BJ (cell line): ENCODE results near the gene ACOXL. TPM values are rescaled to one million over a fixed set of nuclear protein-coding genes. Genes with fewer than 3 reads are reported as not detected.

Experiments
- CTCF ChIA-PET: fragments of 350-600 bp; formaldehyde crosslinking; extraction: SDS; loops from one replicate; lab custom pipeline; 2021; ENCODE audit warnings: antibody characterized with exemption, inconsistent platforms; lab: Yijun Ruan, JAX
- POLR2A ChIA-PET: fragments of 300-600 bp; sonication (Branson Sonifier 250); formaldehyde crosslinking; extraction: SDS; loops from one replicate; lab custom pipeline; 2021; ENCODE audit warnings: antibody characterized with exemption; lab: Charles Lee
- DNase-seq: peaks from one replicate; pipeline ENCODE4 v3.0.0-alpha.2; 2011; ENCODE audit warnings: low read depth
- H3K27me3 ChIP-seq: 2 replicates; pipeline ENCODE4 v1.6.0; 2011; ENCODE audit warnings: low read length; ENCODE audit not compliant: control insufficient read depth, insufficient read depth
- H3K36me3 ChIP-seq: 2 replicates; pipeline ENCODE4 v1.5.1; 2011; ENCODE audit warnings: low read length; ENCODE audit not compliant: control insufficient read depth, insufficient read depth
- H3K4me3 ChIP-seq: 2 replicates; pipeline ENCODE4 v1.5.1; 2011; ENCODE audit warnings: low read depth, mild to moderate bottlenecking, control low read depth, low read length
- polyA plus RNA-seq: library from polyadenylated mRNA; depleted of rRNA; stranded (reverse); fragments of >200 nt; gene quantifications from 2 replicates; pipeline ENCODE4 v1.2.3, GENCODE V29; 2011
- TF ChIP-seq, protein P1 (sequence below): IDR thresholded peaks from 2 replicates; pipeline ENCODE4 v1.5.1; 2011; ENCODE audit warnings: low read depth, mild to moderate bottlenecking, control low read depth, inconsistent platforms, low read length, moderate library complexity; ENCODE audit not compliant: insufficient read depth

Gene ACOXL
- polyA plus RNA-seq, 1 experiment, result not detected

- CTCF ChIA-PET, result interaction anchor here (1.4 kb wide), 1 partner anchor 25 kb away, joined by 3 read pairs; no protein-coding TSS in a partner anchor
- Histone ChIP-seq H3K36me3 (no peaks in the 10 kb centered on the region), H3K4me3 (no peak overlapping the region), H3K27me3 (peaks cover 5% of the 10 kb centered on the region)
- TF ChIP-seq, protein P1, sequence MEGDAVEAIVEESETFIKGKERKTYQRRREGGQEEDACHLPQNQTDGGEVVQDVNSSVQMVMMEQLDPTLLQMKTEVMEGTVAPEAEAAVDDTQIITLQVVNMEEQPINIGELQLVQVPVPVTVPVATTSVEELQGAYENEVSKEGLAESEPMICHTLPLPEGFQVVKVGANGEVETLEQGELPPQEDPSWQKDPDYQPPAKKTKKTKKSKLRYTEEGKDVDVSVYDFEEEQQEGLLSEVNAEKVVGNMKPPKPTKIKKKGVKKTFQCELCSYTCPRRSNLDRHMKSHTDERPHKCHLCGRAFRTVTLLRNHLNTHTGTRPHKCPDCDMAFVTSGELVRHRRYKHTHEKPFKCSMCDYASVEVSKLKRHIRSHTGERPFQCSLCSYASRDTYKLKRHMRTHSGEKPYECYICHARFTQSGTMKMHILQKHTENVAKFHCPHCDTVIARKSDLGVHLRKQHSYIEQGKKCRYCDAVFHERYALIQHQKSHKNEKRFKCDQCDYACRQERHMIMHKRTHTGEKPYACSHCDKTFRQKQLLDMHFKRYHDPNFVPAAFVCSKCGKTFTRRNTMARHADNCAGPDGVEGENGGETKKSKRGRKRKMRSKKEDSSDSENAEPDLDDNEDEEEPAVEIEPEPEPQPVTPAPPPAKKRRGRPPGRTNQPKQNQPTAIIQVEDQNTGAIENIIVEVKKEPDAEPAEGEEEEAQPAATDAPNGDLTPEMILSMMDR, result no peak
- DNase-seq, result no peak
- POLR2A ChIA-PET, result no interaction called here
Observed at GRCh38 chr2:110836671-110837070, 104.3 kb downstream of the ACOXL start.

- DNase-seq, result no peak
- POLR2A ChIA-PET, result no interaction called here
- peaks cover 6% of the 10 kb centered on the region for H3K27me3 ChIP-seq
- no peak overlapping the region for H3K4me3 ChIP-seq
- TF ChIP-seq, protein P1, result no peak
- CTCF ChIA-PET, result interaction anchor here (1.4 kb wide), 1 partner anchor 26 kb away, joined by 3 read pairs; no protein-coding TSS in a partner anchor
- no peaks in the 10 kb centered on the region for H3K36me3 ChIP-seq
Observed at GRCh38 chr2:110837446-110838409, 105.4 kb downstream of the ACOXL start.

DNA sequence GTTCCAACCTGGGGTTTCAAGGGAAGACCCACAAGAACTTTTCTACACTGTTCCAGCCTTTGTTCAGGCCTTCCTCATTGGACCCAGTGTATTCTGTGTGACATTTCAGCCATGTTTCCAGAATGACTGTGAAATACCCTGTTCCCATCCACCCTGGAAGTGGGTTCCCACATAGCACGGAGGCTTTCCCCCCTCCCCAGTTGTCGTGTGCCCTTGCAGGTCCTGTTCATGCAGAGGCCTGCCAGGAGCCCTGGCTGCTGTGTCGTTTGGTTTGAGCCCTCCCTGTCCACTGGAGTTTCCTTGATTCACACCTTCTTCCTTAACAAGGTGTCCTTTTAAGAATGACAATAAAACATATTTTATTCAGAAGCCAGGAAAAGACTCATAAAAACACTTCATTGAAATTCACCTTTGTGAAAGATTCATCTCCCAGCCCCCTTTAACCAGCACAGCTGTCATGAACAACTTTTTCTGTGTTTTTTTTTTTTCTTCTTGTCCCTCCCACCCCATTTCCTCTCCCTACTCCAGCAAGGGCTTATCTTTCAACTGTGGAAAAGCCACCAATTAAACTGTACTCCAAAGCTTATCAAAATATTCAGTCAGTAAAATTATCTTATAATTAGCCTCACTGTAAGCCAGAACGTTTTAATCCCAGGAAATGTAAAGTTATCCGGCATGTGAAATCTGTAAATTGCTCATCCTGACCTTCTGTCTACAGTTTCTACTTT, 106.4 kb downstream of the ACOXL start:
- TF ChIP-seq, protein P1, result no peak
- Histone ChIP-seq H3K27me3 (peaks cover 7% of the 10 kb centered on the region), H3K4me3 (no peak overlapping the region), H3K36me3 (no peaks in the 10 kb centered on the region)
- ChIA-PET CTCF (no interaction called here), POLR2A (no interaction called here)
- DNase-seq, result no peak

DNA sequence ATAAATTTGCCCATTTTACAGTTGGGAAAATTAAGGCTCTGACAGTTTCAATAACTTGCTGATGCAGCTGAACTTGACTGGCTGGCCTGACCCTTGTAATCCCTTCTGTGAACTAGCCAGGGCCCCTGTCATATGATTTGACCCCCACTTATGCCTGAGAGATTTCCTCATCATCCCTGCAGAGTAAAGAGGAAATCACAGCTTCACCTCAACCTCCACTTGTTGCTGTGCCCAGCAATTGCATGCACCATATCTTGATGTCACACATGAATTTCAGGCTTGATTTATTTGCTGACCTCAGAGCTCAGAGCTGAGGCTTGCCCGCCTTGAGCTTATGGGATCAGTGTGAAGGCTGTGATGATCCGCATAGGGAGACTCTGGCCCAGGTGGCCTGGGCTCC, 108.1 kb downstream of the ACOXL start:
- ChIA-PET CTCF (interaction anchor here (1.0 kb wide), 1 partner anchor 28 kb away, joined by 4 read pairs; no protein-coding TSS in a partner anchor), POLR2A (no interaction called here)
- TF ChIP-seq, protein P1, result no peak
- Histone ChIP-seq H3K4me3 (no peak overlapping the region), H3K27me3 (peaks cover 8% of the 10 kb centered on the region), H3K36me3 (no peaks in the 10 kb centered on the region)
- DNase-seq, result no peak

DNA sequence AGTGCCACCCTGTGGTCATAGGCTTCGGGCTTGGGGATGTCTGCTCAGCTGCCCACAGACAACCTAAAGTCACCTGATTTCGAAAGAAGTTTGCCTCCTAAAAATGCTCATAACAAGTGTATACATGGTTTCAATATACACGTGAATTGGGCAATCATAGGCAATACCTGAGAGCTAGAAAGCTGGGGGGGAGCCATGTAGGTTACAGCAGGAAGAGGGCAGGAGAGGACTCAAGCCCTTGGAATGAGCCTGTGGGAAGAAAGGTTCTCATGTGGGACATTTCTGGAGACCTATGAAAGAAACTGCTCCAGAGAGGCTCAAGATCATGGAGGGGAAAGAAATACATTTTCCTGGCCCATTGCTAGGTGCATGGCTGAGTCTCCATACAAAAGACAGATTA, 109.7 kb downstream of the ACOXL start:
- DNase-seq, result no peak
- H3K27me3 ChIP-seq, result peaks cover 7% of the 10 kb centered on the region
- H3K36me3 ChIP-seq, result no peaks in the 10 kb centered on the region
- TF ChIP-seq, protein P1, result no peak
- H3K4me3 ChIP-seq, result no peak overlapping the region
- POLR2A ChIA-PET, result no interaction called here
- CTCF ChIA-PET, result no interaction called here
